GM18508 (cell line): ENCODE data around the gene SYCP2.
"Not testable (repeated sequence)": the region's sequence is repeated elsewhere in the genome, so short reads cannot be mapped to it uniquely, and the experiment has no call there.

ENCODE experiments used
- ATAC-seq: cut with Tn5 transposase; IDR thresholded peaks from one replicate; pipeline ENCODE4 v1.9.1; 2021; ENCODE audit warnings: moderate number of reproducible peaks; ENCODE audit not compliant: insufficient read depth, unreplicated experiment

The SYCP2 gene

GRCh38 chr20:59920944-59921343, 12.5 kb downstream of the SYCP2 start:
- no peak for ATAC-seq

GRCh38 chr20:59912609-59913008, 20.8 kb downstream of the SYCP2 start:
- no peak for ATAC-seq

DNA sequence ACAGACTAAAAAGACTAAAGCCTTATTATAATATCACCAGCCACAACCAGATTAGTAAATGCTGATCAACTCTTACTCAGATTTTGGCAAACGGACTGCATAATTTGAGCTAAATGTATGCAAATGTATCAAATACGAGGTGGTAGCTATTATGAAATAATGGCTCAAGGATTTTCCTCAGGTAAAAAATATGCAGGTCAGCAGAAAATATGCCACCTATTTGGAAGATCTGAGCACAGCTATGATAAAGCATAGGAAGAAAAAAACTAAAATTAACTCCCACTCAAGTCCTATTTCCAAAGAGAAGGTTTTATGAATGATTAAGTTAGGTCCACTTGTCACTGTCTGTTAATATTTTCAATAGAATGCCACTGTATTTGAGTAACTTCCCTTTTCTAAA, 22.4 kb downstream of the SYCP2 start:
- no peak for ATAC-seq

GRCh38 chr20:59908855-59909254, 24.6 kb downstream of the SYCP2 start:
- ATAC-seq: no peak

DNA sequence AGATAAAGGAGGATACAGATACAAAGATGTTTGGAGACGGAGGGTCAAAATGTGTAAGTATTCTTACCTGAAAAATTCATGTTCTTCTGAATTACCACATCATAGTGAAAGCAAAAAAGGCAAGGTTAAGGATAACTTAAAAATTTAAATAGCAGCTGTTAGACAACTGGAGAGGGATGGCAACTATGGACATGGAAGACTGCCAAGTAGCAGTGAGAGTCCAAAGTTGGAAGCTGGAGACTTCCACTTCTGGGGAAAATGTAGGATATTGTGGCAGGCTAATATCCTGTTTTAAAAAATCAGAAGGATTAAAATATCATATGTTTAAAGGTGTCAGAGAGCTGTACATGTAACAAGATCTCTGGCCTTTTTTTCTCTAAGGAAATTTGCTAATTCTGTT, 29.8 kb downstream of the SYCP2 start:
- no peak for ATAC-seq

DNA sequence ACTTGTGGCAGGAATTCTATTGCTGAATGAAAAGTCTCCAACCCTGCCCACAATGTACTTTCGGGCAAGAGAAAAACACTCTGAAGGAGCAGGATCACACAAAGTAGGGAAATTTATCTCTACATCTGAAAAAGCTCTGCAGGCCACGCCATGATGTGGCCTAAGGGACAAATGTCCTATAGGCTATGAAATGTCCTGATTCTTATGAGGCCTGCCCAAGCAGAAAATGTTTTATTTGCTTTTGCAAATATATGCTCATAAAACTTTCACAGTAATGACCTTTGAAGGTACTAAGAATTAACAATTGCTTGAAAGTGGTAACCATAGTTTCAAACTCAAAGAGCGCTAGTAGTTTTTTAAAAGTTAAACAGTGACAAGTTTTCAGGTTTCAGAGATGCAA, 31.0 kb downstream of the SYCP2 start:
- no peak for ATAC-seq

GRCh38 chr20:59895908-59896307, 37.5 kb downstream of the SYCP2 start:
- no peak for ATAC-seq

- no peak for ATAC-seq
These were observed 41.9 kb downstream of the SYCP2 start for GRCh38 chr20:59891581-59891980.

DNA sequence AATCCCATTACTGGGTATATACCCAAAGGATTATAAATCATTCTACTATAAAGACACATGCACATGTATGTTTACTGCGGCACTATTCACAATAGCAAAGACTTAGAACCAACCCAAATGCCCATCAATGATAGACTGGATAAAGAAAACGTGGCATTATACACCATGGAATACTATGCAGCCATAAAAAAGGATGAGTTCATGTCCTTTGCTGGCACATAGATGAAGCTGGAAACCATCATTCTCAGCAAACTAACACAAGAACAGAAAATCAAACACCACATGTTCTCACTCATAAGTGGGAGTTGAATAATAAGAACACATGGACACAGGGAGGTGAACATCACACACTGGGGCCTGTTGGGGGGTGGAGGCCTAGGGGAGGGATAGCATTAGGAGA, 43.4 kb downstream of the SYCP2 start:
- ATAC-seq: not testable (repeated sequence)

- no peak for ATAC-seq
These were observed 45.4 kb downstream of the SYCP2 start for GRCh38 chr20:59888050-59888449.

DNA sequence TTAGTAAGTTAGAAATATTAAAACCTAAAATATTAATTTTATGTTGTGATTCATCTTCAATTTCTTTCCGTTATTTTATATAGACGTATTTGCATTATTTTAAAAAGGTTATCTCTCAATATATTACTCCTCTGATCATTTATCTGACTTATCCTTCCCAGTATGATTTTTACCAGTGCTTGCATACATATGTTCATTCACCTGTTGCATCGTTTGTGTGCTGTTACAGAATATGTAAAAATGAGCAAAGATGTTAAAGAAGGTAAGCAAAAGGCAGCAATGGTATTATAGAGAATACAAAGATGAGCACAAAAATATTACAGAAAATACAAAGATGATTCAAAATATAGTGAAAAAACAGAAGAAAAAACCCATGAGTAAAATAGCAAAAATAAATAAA, 48.9 kb downstream of the SYCP2 start:
- ATAC-seq: no peak

DNA sequence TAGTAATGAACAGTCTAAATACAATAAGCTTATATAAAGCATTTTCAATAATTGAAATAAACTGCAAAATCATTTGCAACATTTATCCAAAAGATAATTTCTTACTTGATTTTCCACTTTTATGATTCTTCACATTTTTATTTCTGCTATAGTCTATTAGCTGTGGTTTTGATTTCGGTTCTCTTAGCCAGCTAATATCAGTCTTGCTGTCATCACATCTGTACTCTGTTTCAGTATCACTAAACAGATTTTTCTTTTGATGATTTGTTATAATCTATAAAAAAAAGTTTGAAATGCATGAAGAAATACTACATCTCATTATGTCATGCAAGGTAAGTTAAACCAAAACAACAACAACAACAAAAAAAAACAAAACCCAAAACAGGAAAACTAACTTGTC, 53.2 kb downstream of the SYCP2 start:
- ATAC-seq: no peak

DNA sequence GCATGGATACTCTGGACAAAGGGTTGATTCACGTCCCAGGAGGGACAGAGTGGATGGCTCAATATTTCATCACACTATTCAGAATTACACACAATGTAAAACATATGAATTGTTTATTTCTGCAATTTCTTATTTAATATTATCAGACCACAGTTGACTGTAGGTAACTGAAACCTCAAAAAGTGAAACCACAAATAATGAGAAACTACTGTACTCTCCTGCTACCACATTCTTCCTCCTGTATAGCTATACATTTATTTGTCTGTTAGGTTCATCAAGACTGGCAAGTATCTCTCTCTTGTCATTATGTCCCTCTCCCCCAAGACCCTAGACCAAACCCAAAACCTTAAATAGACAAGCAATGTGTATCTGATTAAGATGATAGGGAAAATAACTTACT, 60.0 kb downstream of the SYCP2 start:
- ATAC-seq: no peak

- ATAC-seq: no peak
These were observed 62.3 kb downstream of the SYCP2 start for GRCh38 chr20:59871096-59871495.

GRCh38 chr20:59866338-59866737, 67.1 kb downstream of the SYCP2 start:
- no peak for ATAC-seq

DNA sequence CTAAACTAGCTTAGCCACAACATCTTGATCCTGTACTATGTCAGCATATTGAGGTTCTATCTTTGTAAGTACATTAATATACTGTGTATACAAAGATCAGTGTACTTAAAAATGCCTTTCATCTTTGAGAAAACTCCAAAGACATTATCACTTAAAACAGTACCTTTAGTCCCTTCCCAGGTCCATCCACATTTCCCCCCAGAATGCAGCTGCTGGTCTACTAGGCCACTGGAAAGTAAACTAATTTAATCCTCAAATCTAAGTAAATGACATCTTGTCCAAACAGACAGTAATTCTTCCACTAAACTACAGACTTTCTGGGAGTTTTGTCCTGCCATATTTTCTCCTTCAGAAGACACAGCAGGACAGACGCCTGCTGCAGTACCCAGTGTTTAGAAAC, 68.7 kb downstream of the SYCP2 start:
- no peak for ATAC-seq

GRCh38 chr20:59863058-59863457, 70.4 kb downstream of the SYCP2 start:
- ATAC-seq: no peak

DNA sequence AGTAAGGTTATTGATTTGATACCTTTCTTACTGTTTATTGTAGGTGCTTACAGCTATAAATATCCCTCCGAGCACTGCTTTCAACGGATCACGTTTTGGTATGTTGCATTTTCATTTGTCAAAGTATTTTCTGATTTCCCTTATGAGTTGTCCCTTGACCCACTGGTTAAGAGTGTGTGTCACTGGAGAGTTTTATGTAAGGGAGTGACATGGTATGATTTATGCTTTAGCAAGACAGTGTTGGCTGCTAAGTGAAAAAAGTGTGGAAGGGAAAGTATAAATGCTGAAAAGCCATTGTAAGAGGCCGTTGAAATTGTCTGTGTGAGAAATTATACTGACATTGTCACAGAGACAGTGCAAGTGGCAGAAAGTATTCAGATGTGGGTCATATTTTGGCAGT, 72.0 kb downstream of the SYCP2 start:
- ATAC-seq: no peak

- no peak for ATAC-seq
These were observed 75.0 kb downstream of the SYCP2 start for GRCh38 chr20:59858425-59858824.

DNA sequence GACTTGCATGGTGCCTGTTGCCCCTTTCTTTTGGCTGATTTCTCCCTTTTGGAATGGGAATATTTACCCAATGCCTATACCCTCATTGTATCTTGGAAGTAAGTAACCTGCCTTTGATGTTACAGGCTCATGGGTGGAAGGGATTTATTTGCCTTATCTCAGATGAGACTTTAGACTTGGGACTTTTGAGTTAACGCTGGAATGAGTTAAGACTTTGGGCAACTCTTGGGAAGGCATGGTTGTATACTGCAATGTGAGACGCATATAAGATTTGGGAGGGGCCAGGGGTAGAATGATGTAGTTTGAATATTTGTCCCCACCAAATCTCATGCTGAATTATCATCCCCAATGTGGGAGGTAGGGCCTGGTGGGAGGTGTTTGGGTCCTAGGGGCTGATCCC, 75.5 kb downstream of the SYCP2 start:
- no peak for ATAC-seq

- ATAC-seq: not testable (repeated sequence)
These were observed 76.5 kb downstream of the SYCP2 start for GRCh38 chr20:59856941-59857340.

DNA sequence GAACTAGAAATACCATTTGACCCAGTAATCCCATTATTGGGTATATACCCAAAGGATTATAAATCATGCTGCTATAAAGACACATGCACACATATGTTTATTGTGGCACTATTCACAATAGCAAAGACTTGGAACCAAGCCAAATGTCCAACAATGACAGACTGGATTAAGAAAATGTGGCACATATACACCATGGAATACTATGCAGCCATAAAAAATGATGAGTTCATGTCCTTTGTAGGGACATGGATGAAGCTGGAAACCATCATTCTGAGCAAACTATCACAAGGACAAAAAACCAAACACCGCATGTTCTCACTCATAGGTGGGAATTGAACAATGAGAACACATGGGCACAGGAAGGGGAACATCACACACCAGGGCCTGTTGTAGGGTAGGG, 76.9 kb downstream of the SYCP2 start:
- ATAC-seq: not testable (repeated sequence)

- ATAC-seq: no peak
These were observed 83.3 kb downstream of the SYCP2 start for GRCh38 chr20:59850018-59850641.
